GM19397 (cell line): Measurements from ENCODE around the gene TSPYL2.

ENCODE experiments used
- ATAC-seq: cut with Tn5 transposase; IDR thresholded peaks from one replicate; pipeline ENCODE4 v1.9.1; 2021; ENCODE audit warnings: mild to moderate bottlenecking, moderate library complexity; ENCODE audit not compliant: unreplicated experiment

Gene TSPYL2

GRCh38 chrX:53122013-53122412 lies 39.8 kb downstream of the TSPYL2 start:
- ATAC-seq, result no peak

GRCh38 chrX:53125506-53125905 lies 43.3 kb downstream of the TSPYL2 start:
- ATAC-seq, result no peak

GRCh38 chrX:53126377-53126776 lies 44.2 kb downstream of the TSPYL2 start:
- no peak for ATAC-seq

GRCh38 chrX:53128097-53128749 lies 46.1 kb downstream of the TSPYL2 start:
- ATAC-seq, result no peak

- ATAC-seq, result no peak
Measured at GRCh38 chrX:53133400-53133799, 51.2 kb downstream of the TSPYL2 start.

GRCh38 chrX:53135581-53135980 lies 53.4 kb downstream of the TSPYL2 start:
- ATAC-seq, result no peak
